ENCODE data around the gene STARD10.
"Not testable (repeated sequence)": the region's sequence is repeated elsewhere in the genome, so short reads cannot be mapped to it uniquely, and the experiment has no call there.

The STARD10 gene

DNA sequence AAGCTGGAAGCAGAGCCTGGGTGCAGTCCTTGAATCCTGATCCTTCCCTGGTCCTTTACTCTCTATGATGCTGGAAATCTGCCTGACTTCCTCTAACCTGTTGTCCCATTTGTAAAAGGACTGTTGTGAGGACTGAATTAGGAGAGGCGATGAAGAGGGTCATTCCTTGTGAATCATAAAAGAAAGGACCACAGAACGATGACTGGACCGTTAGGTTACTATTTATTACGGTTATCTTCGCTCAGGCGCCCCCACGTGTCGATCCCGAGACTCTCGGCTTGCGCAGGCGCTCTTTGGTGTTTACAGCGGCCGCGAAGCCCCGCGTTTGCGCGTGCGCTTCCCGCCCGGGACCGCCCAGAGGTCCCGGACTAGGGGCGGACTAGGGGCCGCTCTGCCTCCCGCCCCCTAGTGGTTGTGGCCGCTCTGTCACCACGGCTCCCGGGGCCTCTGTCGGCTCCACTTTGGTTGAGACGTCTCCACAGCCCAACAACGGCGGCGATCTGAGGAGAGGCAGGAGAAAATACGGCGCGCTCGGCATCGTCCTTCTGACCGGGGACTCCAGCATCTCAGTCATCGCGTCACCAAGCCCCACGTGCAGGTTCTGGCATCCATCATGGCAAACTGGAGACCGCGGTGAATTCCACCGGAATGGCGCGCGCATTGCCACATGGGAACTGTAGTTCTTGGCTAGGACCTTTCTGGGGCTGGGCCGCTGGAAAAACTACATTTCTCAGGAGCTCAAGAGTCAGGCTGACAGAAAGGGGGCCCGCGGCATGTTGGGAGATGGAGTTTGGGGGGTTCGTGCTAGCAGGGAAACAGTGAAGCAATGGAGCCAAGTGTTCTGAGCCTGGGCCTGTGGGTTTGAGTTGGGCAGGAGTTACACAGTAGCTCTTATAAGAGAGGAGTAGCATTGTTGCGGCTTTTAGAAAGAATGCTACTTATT lies at the start of gene STARD10:
Gene STARD10 (minus strand): TSS at position 623 of the 943 bp plus-strand sequence. CDS start 12,866 bp downstream, outside the sequence.
- DNase-seq, result peak; percentile 90 to 100 (median 96)

DNA sequence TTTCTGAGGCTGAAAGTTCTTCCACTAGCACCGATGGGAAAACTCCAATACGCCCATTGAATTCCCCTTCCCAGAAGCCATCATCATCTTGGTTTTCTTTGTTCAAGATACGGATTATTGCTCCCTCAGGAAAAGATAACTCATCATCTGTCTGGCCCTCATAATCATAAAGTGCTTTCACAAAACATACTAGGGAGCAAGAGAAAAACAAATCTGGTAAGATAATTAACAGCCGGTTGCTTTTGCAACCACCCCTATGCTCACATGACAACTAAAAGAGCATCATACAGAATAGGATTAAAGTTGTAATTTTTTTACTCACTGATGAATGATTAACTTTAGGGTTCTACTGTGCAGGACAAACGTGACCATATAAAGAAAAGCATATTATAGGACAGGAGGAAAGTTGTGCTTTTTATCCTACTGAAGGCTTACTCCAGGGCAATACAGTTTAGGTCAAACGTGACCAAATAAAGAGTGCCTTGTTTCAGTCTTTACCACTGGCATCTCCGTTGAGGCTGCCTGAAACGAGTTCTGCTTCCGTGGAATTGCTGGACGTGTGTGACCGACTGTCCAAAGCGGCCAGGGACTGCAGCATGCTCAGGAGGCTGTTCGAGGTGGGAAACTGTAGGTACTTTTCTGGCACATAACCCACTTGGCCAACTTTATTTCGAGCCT lies 48.9 kb upstream of the STARD10 start:
- no peak for DNase-seq

DNA sequence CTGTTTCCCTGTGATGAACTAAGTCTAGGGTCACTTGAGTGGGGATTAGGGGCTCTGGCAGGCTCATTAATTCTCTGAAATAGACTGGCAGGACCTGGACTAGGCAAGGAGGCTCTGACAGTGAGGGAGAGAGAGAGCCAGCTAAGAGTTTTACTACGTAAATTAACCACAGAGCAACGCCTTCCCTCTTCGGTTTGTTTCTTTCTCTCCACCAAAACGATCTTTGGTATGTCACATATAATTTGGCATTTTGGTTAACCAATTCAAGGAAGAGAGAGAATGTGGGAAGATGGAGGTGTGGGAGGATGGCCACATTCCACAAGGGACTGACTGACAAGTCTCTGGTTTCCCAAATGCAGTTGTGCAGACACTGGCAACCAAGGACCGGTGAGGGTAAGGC lies 48.3 kb upstream of the STARD10 start:
- no peak for DNase-seq

GRCh38 chr11:72841397-72841796 lies 47.5 kb upstream of the STARD10 start:
- DNase-seq, result no peak

- DNase-seq, result no peak
Observed at GRCh38 chr11:72840780-72841179, 46.9 kb upstream of the STARD10 start.

GRCh38 chr11:72838691-72839305 lies 45.0 kb upstream of the STARD10 start:
- no peak for DNase-seq

- no peak for DNase-seq
Observed at GRCh38 chr11:72836111-72836510, 42.3 kb upstream of the STARD10 start.

- no peak for DNase-seq
Observed at GRCh38 chr11:72834905-72835304, 41.1 kb upstream of the STARD10 start.

DNA sequence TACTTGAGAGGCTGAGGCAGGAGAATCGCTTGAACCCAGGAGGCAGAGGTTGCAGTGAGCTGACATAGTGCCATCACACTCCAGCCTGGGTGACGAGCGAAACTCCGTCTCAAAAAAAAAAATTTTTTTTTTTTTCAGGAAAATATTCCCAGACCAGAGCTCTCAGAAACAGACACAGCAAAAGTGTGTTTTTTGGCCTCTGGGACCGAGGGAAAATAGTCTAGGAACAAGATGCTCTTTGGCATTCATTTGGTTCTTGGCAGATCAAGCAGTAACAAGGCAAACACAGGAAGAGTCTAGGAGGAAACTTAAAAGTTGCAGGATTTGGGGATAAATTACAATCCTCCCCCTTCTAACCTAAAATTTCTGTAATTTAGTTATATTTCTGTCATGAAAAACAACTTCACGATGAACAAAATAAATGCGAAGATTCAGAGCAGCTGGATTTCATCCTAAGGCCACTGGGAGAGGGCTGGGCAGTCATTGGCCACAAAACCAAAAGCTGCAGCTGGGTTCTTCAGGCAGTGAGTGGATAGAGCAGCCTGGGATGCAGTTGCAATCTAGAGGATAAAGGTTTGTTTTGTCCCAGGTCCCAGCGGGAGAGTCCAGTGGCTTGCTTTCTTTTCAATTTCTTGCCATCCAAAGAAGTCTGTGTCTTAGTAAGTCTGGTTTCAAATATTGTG lies 40.1 kb upstream of the STARD10 start:
- no peak for DNase-seq

GRCh38 chr11:72833083-72833733 lies 39.4 kb upstream of the STARD10 start:
- DNase-seq, result no peak

- no peak for DNase-seq
Observed at GRCh38 chr11:72832301-72833082, 38.6 kb upstream of the STARD10 start.

GRCh38 chr11:72831521-72832300 lies 37.9 kb upstream of the STARD10 start:
- peak in 5 of 6 experiments; percentile 17 to 58 (median 44) for DNase-seq

GRCh38 chr11:72829884-72830533 lies 36.2 kb upstream of the STARD10 start:
- DNase-seq, result no peak

- no peak for DNase-seq
Observed at GRCh38 chr11:72829178-72829577, 35.3 kb upstream of the STARD10 start.

DNA sequence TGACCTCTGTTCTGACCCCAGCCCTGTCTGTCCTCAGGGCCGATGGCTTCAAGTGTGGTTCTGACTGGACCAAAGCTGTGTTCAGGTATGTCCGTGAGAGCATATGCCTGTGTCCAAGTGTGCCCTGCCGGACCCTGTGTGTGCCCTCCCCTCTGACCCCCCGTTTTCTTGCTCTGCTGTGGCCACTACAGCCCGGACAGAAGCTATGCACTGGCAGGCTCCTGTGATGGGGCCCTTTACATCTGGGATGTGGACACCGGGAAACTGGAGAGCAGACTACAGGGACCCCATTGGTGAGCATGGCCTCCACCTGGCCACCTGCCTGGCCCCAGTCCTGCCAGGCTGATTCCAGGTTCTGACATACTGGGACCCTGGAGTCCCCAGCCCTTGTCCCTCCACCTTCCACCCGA lies 34.9 kb upstream of the STARD10 start:
- no peak for DNase-seq

DNA sequence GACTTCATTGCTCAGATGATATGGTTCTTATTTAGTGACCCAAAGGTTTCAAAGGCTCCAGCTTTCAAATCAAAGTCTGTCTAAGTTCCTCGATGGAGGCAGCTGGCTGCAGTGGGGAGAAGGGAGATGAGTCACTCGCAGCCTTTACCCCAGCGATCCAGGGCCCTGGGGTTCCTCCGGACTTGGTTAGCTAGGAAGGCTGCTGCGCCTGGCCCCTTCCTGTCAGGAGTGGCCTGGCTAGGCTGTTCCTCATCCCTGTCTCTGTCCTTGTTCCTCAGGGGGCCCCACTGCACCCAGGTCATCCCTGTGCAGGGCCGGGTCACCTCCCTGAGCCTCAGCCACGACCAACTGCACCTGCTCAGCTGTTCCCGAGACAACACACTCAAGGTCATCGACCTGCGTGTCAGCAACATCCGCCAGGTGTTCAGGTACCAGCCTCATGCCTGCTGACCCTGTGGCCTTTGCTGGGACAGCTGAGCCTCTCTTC lies 34.3 kb upstream of the STARD10 start:
- no peak for DNase-seq

- DNase-seq, result not testable (repeated sequence)
Observed at GRCh38 chr11:72827656-72828055, 33.8 kb upstream of the STARD10 start.

- no peak for DNase-seq
Observed at GRCh38 chr11:72826942-72827480, 33.2 kb upstream of the STARD10 start.

DNA sequence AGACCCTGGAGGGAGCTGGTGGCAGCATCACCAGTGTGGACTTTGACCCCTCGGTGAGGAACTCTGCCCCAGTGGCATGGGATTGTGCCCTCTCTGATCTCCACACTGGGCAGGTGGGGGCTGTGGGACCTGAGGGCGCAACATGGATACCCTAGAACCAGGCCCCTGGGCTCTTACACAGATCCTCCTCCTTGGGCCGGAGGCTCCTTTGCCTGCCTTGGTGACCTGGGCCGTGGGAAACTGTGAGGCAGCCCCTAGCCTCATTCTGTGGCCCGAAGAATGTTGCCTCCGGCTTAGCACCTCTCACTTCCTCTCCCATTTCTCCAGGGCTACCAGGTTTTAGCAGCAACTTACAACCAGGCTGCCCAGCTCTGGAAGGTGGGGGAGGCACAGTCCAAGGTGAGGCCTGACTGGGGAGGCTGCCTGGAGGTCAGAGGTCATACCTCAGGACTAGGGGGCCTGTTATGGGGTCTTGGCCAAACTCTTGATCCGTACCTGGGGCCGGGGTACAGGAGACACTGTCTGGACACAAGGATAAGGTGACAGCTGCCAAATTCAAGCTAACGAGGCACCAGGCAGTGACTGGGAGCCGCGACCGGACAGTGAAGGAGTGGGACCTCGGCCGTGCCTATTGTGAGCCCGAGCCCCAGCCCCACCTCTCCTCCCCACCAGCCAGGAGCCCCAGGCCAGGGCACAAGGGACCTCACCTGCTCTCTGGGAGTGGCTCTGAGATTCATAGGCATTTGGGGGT lies 32.5 kb upstream of the STARD10 start:
- DNase-seq, result no peak
